LoVo (cell line): Measurements from ENCODE around the gene GTF2H2C.
"Not testable (repeated sequence)": the region's sequence is repeated elsewhere in the genome, so short reads cannot be mapped to it uniquely, and the experiment has no call there.

Source experiments
- DNase-seq: peaks from one replicate; pipeline ENCODE4 v3.0.0-alpha.2; 2016; ENCODE audit warnings: low spot score

Gene GTF2H2C

GRCh38 chr5:69566172-69566571, 6.2 kb downstream of the GTF2H2C start:
- not testable (repeated sequence) for DNase-seq

GRCh38 chr5:69568072-69568471, 8.1 kb downstream of the GTF2H2C start:
- not testable (repeated sequence) for DNase-seq

- not testable (repeated sequence) for DNase-seq
These were observed 23.4 kb downstream of the GTF2H2C start for GRCh38 chr5:69583356-69583755.

- DNase-seq = not testable (repeated sequence)
These were observed 36.3 kb downstream of the GTF2H2C start for GRCh38 chr5:69596114-69596840.

GRCh38 chr5:69601947-69602346, 42.0 kb downstream of the GTF2H2C start:
- not testable (repeated sequence) for DNase-seq

- DNase-seq = not testable (repeated sequence)
These were observed 46.8 kb downstream of the GTF2H2C start for GRCh38 chr5:69606839-69607238.

GRCh38 chr5:69607750-69608149, 47.8 kb downstream of the GTF2H2C start:
- DNase-seq = not testable (repeated sequence)

GRCh38 chr5:69608861-69609496, 49.0 kb downstream of the GTF2H2C start:
- not testable (repeated sequence) for DNase-seq

- not testable (repeated sequence) for DNase-seq
These were observed 54.9 kb downstream of the GTF2H2C start for GRCh38 chr5:69614843-69615242.

GRCh38 chr5:69631879-69632278, 71.9 kb downstream of the GTF2H2C start:
- not testable (repeated sequence) for DNase-seq
